CD4-positive, alpha-beta T cell treated with Interleukin-4 for 1 hour (primary cell): ENCODE results near the gene GON4L.
"Not testable (repeated sequence)": the region's sequence is repeated elsewhere in the genome, so short reads cannot be mapped to it uniquely, and the experiment has no call there.

Source experiments
- DNase-seq, 2 donors: peaks; one replicate each; pipeline ENCODE4 v3.0.0-alpha.2; 2020 to 2022

Gene GON4L

GRCh38 chr1:155856975-155857930 is at the start of gene GON4L:
TSS of gene GON4L (minus strand) at chr1:155857214. CDS start at chr1:155853780, 3,434 bp downstream.
- DNase-seq = peak; percentile 92 to 94

GRCh38 chr1:155904261-155904660 is 47.2 kb upstream of the GON4L start:
- DNase-seq = no peak

GRCh38 chr1:155900161-155900560 is 43.1 kb upstream of the GON4L start:
- DNase-seq = no peak

- DNase-seq = no peak
These were observed 42.7 kb upstream of the GON4L start for GRCh38 chr1:155899683-155900082.

GRCh38 chr1:155898888-155899287 is 41.9 kb upstream of the GON4L start:
- no peak for DNase-seq

- no peak for DNase-seq
These were observed 40.7 kb upstream of the GON4L start for GRCh38 chr1:155897746-155898145.

GRCh38 chr1:155896476-155896875 is 39.5 kb upstream of the GON4L start:
- not testable (repeated sequence) for DNase-seq

GRCh38 chr1:155895617-155896016 is 38.6 kb upstream of the GON4L start:
- not testable (repeated sequence) for DNase-seq

- DNase-seq = peak; percentile 17 to 35
These were observed 36.6 kb upstream of the GON4L start for GRCh38 chr1:155893389-155894142.

- DNase-seq = no peak
These were observed 35.8 kb upstream of the GON4L start for GRCh38 chr1:155892796-155893195.

GRCh38 chr1:155890251-155890650 is 33.2 kb upstream of the GON4L start:
- no peak for DNase-seq

GRCh38 chr1:155889566-155889965 is 32.6 kb upstream of the GON4L start:
- DNase-seq = no peak

GRCh38 chr1:155888481-155888880 is 31.5 kb upstream of the GON4L start:
- DNase-seq = no peak

- no peak for DNase-seq
These were observed 28.0 kb upstream of the GON4L start for GRCh38 chr1:155884982-155885381.

GRCh38 chr1:155884031-155884960 is 27.3 kb upstream of the GON4L start:
- DNase-seq = no peak

- no peak for DNase-seq
These were observed 25.8 kb upstream of the GON4L start for GRCh38 chr1:155882766-155883165.

GRCh38 chr1:155882235-155882634 is 25.2 kb upstream of the GON4L start:
- DNase-seq = no peak

GRCh38 chr1:155880950-155881349 is 23.9 kb upstream of the GON4L start:
- DNase-seq = no peak

GRCh38 chr1:155880251-155880650 is 23.2 kb upstream of the GON4L start:
- DNase-seq = no peak

GRCh38 chr1:155877945-155878344 is 20.9 kb upstream of the GON4L start:
- DNase-seq = no peak

GRCh38 chr1:155873860-155874259 is 16.8 kb upstream of the GON4L start:
- no peak for DNase-seq

- no peak for DNase-seq
These were observed 15.5 kb upstream of the GON4L start for GRCh38 chr1:155872527-155872926.

- no peak for DNase-seq
These were observed 14.4 kb upstream of the GON4L start for GRCh38 chr1:155871390-155871789.
